IPS-18c (cell line): ENCODE data around the gene ABCA8.

Experiments
- H3K4me3 ChIP-seq: 2 replicates; pipeline ENCODE4 v1.7.0; 2013; ENCODE audit warnings: low read depth, mild to moderate bottlenecking, low read length, moderate library complexity; ENCODE audit not compliant: insufficient read depth
- H3K9me3 ChIP-seq: one replicate; pipeline ENCODE4 v1.6.1; 2013; ENCODE audit warnings: mild to moderate bottlenecking, low read length, moderate library complexity; ENCODE audit not compliant: control insufficient read depth, insufficient read depth

Gene ABCA8

DNA sequence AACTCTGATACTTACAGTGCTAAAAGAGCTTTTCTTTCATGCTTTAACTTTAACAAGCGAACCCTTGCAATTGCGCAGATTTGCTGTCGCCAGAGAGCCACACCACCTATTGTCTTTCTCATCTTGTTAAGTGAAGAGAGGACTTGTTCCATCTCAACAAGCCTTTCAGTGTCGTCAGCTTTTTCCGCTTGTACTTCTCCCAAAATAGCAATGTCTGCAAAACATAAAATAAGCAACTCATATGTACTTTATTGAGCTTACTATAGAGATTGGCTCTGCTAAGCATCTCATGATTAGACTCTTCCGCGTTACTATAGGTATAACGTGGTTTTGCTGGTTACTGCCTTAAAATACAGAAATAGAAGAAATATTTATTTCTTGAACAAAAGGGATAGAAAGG lies 51.9 kb downstream of the ABCA8 start:
- Histone ChIP-seq H3K9me3 (no peaks in the 10 kb centered on the region), H3K4me3 (no peak overlapping the region)

DNA sequence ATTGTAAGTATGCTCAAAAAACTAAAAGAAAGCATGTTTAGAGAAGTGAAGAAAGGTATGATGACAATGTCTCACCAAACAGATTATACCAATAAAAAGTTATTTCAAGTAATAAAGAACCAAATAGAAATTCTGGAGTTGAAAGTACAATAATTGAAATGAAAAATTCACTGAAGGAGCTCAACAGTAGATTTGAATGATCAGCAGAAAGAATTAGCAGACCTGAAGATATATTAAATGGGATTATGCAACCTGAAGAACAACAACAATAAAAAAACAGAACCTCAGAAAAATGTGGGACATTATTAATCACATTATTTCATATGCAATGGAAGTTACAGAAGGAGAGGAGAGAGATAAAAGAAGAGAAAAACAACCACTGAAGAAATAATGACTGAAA lies 57.6 kb downstream of the ABCA8 start:
- no peak overlapping the region for H3K4me3 ChIP-seq
- peaks cover 3% of the 10 kb centered on the region for H3K9me3 ChIP-seq

DNA sequence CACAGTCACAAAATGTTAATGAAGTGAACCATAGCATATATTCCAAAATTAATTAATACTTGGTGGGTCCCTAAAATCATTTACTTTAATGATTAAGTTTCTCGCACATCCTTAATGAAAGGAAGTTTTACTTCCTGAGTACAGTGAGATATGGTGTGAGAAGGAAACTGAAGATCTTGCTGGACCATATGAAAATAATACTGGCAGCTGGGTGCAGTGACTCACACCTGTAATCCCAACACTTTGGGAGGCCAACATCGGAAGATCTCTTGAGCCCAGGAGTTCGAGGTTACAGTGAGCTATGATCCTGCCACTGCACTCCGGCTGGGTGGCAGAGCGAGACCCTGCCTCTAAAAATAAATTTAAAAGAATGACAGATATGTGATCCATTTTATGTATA lies 62.5 kb downstream of the ABCA8 start:
- Histone ChIP-seq H3K9me3 (peaks cover 3% of the 10 kb centered on the region), H3K4me3 (no peak overlapping the region)

DNA sequence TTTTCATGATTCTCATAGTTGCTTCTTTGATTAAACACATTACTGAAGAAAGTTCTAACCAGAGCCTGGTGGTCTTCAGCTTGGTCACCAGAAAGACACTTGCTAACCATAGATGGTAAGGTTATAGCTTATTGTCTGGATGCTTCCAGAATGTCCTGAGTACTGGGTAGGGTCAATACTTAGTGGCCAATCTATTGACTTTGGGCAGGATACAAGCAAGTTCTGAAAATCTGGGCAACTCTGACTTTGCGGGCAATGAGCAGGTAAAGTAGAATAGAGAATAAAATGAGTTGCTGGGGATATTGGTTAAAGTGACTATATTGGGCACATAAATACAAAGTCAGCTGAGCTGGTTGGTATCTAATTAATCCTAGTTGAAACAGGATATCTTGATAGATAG lies 63.0 kb downstream of the ABCA8 start:
- H3K9me3 ChIP-seq: peaks cover 3% of the 10 kb centered on the region
- H3K4me3 ChIP-seq: no peak overlapping the region

DNA sequence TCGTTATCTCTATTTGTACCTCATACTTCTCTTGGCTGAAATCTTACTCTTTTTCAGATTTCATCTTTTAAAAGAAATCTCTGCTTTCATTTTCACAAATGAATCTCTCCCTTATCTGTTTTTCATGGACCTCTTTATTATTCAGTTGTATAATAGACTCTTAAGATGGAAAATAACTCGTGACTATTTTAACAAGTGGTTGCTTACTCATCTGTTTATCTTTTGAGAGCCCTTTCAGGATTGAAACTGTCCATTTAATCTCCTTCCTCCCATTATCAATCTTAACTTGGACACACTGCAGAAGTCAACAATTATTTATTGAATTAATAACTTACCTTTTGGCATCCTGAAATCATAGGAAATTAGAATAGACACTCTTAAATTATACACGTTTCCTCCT lies 68.8 kb downstream of the ABCA8 start:
- H3K4me3 ChIP-seq: no peak overlapping the region
- H3K9me3 ChIP-seq: no peaks in the 10 kb centered on the region

DNA sequence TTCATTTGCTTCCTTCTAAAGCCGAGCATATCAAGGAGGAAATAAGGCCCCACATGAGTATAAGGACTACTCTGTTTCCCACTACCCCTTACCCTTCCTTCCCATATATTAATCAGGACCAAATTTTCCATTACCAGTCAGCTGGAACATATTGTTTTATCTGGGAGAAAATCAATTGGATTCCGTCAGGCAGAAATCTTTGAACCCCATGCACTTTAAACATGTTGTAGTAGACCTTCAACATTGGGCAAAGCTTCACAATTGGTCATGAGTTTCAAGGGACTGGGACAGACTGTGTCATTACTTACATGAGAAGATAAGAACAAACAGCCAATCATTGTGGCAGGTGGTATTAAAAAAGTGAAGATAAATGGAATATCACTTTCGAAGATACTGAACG lies 70.3 kb downstream of the ABCA8 start:
- Histone ChIP-seq H3K9me3 (no peaks in the 10 kb centered on the region), H3K4me3 (no peak overlapping the region)

DNA sequence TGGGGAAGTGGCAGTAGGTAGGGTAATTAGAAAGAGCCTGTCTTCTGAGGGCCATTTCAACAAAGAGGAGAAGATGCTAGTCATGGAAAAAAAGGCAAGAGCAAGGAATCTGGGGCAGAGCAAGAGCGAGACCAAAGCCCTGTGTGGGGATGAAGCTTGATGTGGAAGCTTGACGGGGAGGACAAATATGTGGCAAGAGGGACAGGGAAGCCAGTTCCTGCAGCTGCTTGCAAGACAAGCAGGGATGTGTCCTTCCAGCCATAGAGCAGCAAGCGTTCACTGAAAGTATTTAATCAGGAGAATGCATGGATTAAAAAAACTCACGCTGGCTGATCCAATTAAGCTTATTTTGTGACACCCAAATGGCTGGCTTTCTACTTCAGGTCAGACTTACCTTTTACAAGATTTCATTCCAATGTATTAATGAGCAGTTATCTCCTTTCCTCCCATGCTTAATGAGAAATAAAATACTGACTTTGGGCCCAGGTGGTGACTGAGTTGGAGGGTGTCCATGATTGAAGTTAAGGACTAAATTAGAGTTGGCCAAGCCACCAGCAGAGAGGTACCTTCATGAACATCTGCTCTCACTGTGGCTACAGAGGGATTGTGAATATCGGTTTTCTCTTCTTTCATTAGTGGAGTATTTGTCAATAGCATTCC lies 76.8 kb downstream of the ABCA8 start:
- H3K9me3 ChIP-seq: no peaks in the 10 kb centered on the region
- no peak overlapping the region for H3K4me3 ChIP-seq

DNA sequence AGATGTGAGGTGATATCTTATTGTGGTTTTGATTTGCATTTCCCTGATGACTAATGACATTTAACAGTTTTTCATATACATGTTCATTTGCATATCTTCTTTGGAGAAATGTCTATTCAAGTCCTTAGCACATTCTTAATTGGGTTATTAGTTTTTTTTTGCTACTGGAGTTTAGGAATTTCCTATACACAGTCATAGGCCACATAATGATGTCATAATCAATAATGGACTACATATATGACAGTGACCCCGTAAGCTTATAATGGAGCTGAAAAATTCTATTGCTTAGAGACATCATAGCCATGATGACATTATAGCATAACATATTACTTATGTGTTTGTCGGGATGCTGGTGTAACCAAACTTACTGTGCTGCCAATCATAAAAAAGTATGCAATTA lies 83.7 kb downstream of the ABCA8 start:
- Histone ChIP-seq H3K4me3 (no peak overlapping the region), H3K9me3 (no peaks in the 10 kb centered on the region)

DNA sequence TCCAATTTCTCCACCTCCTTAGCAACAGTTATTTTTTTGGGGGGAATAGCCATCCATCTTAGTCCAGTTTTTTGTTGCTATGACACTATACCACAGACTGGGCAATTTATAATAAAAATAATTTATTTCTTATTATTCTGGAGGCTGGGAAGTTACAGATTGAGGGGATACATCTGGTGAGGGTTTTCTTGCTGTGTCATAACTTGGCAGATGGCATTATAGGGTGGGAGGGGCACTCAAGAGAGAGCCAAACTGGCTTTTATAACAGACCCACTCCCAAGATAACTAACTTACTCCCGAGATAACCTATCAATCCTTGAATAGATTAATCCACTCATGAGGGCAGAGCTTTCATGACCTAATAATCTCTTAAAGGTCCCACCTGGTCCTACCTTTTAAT lies 84.2 kb downstream of the ABCA8 start:
- Histone ChIP-seq H3K4me3 (no peak overlapping the region), H3K9me3 (no peaks in the 10 kb centered on the region)

DNA sequence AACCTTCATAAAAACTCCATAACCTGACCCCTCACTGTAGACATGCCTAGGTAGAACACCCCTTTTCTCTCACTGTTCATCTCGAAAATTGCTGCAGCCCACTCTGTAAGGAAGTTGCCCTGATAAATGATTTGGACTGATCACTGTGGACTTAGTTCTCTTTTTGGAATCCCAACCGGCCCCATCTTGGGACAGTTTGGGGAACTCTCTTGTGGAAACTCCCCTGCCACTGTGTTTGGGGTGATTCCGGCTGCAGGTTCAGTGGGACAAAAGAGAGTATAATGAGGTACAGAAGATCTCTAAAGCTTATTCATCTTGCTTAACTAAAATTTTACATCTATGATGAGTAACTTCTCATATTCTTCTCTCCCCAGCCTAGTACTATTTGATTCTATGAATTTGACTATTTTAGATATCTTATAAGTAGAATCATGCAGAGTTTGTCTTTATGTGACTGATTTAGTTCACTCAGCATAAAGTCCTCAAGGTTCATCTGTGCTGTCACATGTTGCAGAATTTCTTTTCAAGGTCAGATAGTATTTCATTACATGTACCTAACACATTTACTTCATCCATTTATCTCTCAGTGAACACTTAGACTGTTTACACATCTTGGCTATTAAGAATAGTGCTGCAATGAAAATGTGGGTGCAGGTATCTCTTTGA lies 84.9 kb downstream of the ABCA8 start:
- Histone ChIP-seq H3K9me3 (no peaks in the 10 kb centered on the region), H3K4me3 (no peak overlapping the region)

DNA sequence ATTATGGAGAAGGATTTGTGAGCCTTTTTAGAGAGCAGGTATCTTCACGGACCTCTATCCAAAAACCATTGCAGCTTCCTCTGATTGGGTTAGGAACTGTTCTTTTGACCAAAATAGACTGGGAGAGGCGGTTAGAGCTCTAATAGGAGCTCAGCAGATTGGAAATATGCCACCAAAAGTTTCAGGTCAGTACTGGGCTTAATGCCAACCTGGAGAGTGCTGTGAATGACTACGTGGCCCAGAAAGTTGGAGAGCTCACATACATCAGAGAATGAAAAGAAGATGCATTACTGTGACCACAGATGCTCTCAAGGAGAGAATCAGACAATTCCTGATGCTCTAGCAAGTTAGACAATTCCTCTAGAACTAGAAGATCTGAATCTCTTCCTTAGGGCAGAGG lies 86.5 kb downstream of the ABCA8 start:
- no peak overlapping the region for H3K4me3 ChIP-seq
- H3K9me3 ChIP-seq: no peaks in the 10 kb centered on the region

DNA sequence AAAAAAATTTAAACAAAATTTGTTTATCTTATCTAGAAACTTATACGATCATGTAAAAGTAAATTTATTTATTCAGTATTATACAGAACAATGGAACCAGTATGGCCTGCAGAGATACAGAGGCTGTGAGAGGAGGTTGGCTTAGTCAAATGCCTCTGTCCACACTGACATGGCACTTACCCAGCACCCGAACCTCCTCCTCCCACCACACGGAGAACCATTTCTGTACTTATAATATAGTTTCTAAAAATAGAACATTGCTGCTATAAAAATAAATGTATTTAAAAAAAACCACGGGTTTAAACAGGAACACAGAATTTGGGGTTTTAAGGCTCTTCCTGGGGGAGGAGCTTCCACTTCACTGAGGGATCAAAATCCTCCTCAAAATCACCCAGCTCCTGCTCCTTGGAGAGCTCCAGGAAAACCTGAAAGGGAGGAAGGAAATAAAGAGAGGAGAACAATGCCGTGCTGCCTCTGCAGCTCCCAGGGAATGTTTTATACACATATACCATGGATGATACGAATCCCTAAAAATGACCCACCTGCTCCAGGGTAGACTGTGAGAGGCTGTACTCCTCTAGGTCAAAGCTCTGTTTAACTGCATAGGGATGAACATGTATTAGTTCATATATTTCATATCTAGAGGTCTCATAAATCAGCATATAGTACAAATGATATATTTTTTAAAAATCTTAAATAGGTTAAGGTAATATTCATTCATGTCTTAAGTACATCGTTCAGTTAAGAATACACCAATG lies 87.3 kb downstream of the ABCA8 start:
- H3K9me3 ChIP-seq: no peaks in the 10 kb centered on the region
- H3K4me3 ChIP-seq: no peak overlapping the region

DNA sequence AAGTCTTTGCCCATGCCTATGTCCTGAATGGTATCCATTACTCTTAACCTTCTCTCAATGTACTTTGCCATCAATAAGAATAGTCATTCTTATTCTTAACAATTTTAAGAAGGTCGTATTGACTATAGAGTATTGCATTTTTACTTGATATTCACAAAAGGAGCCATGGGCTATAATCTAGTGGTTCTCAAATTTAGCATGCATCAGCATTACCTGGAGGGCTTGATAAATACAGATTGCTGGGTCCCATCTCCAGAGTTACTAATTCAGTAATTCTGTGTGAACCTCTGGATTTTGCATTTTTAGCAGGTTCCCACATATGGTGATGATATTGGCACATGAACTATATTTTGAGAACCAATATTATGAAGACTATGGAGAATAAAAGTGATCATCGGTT lies 89.6 kb downstream of the ABCA8 start:
- Histone ChIP-seq H3K4me3 (no peak overlapping the region), H3K9me3 (no peaks in the 10 kb centered on the region)

DNA sequence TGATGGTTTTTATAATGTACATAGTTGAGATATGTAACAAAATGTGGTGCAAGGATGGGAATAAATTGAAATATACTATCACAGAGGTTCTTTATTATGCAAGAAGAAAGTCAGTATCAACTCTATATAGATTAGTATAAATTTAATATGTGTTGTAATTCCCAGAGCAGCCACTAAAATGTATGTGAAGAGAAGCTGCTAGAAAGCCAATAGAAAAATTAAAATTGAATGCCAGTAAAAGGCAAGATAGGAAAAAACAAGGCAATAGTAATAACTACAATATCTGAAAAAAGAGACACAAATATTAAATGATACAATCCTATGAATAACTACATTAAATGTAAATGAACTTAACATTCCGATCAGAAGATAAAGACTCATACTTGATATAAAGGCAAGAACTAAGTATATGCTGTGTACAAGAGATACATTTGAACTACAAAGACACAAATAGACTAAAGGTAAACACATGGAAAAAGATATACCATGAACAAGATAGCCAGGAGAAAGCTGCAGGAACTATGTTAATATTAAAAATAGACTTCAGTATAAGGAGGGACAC lies 92.0 kb downstream of the ABCA8 start:
- H3K4me3 ChIP-seq: no peak overlapping the region
- no peaks in the 10 kb centered on the region for H3K9me3 ChIP-seq

DNA sequence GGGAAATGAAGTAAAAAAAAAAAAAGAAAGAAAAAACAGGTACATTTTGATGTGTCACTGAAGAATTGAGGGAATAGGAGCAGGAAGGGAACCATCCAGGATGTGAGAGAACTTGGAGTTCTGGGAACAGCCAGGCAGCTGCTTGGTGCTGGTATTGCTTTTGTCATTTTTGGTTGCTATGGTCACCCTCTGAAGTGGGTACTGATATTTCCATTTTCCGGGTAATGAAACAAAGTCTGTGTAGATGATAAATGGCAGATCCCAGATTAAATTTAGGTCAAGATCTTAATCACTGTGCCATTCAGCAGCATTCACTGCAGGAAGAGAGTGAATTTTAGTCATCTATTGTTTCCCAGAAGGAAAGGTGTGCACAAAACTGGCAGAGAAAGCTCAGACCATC lies 93.6 kb downstream of the ABCA8 start:
- peaks cover under 1% of the 10 kb centered on the region for H3K9me3 ChIP-seq
- H3K4me3 ChIP-seq: no peak overlapping the region

DNA sequence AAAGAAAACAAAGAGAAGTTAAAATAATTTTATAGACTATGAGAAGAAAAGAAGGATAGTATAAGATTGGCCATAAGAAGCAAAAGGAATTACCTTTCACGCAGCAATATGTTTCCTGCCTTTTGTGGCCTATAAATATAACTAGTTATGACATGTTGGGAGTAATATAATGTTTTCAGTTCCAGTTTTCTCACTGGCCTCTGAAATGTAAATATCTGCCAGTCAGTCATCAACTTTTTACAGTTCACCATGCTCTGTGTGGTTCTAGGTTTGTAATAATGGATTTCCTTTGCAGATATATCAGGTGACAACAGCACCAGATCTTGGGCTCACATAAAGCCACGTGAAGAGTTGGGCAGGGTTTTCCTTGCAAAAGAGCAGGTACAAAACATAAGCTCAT lies 94.3 kb downstream of the ABCA8 start:
- Histone ChIP-seq H3K4me3 (no peak overlapping the region), H3K9me3 (peaks cover 2% of the 10 kb centered on the region)

DNA sequence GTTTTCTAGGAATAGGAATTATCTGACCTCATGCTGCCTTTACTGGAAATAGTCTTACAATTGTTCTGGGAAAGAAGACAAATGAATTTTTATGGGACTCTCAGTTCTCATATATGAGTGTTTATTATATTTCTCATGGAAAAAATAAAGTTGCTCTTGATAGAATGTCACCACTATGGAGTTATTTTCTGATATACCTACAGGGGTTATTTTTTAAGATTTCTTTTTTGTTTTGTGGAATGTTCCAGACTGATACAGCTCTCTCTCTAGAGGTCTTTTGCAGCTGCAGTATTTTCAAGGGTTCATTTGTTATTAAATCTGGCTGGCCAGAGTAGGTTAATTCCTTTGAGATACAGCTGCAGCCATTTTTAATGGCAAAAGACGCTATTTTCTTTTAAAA lies 100.7 kb downstream of the ABCA8 start:
- peaks cover 2% of the 10 kb centered on the region for H3K9me3 ChIP-seq
- no peak overlapping the region for H3K4me3 ChIP-seq

DNA sequence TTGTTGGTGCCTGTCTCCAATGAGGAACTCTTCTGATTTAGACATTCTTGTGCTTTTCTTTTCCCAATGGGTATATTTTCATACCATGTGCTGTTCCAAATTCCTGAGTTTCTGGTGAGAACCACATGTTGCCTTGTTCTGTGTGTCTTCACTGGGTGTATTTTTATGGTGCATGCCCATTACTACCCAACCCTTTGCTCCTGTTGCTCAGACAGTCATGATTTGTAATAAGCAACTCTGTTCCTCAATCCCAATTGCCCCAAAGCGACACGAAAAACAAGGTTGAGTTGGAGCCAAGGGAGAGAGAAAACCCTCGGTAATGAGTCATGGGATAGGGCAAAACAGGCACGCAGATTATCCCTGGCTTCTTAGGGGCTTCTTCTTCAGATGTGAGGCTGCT lies 101.8 kb downstream of the ABCA8 start:
- H3K9me3 ChIP-seq: peaks cover 2% of the 10 kb centered on the region
- H3K4me3 ChIP-seq: no peak overlapping the region
